Choroid plexus epithelial cell (primary cell): Measurements from ENCODE around the gene CD276.

ENCODE experiments used
- DNase-seq: peaks from one replicate; pipeline ENCODE4 v3.0.0-alpha.2; 2010; ENCODE audit warnings: low read depth
- H3K4me3 ChIP-seq: 2 replicates; pipeline ENCODE4 v1.5.1; 2011; ENCODE audit warnings: low read depth, mild to moderate bottlenecking, control low read depth, low read length, moderate library complexity
- TF ChIP-seq, protein P1 (sequence below): conservative IDR thresholded peaks from 2 replicates; pipeline ENCODE4 v1.5.1; 2011; ENCODE audit warnings: low read depth, mild to moderate bottlenecking, control low read depth, inconsistent platforms, low read length, moderate library complexity

The CD276 gene

DNA sequence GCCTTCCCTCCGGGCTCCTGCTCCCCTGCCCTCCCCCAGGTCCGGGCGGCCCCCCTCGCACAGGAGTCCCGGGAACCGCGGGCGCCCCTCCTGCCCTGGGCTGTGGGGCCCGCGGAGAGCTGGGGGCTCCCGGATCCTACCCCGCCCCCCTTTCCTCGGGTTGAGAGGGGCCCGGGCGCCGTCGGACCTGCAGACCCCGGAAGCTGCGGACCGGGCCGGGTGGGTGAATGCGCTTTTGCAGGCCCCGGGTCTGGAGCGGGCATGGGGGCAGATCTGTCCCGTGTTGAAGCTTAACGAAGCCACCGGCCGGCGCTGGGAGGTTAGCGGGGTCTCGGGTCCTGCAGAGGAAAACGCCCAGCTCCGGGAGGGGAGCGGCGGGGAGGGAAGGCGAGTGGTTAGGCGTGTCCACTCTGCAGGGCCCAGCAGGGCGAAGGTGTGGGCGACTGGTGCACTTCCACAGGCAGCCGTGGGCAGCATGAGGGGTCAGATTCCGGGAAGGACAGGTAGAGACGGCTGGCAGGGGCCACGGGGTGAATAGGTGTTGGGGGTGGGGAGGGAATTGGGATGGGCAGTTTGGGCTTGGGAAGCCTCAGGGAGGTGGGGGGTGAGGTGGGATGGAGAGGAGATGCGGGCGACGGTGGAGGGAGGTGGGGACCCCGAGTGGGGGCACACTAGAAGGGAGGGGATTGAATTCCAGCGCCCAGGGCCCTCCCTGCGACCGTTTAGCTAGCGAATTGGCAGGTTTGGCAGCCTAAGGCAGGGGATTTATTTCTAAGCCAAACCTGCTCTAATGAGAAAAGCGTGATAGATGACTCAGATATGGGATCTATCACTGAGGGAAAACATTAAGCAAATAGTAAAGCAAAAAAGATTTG lies 635 bp downstream of the CD276 start:
- TF ChIP-seq, protein P1, sequence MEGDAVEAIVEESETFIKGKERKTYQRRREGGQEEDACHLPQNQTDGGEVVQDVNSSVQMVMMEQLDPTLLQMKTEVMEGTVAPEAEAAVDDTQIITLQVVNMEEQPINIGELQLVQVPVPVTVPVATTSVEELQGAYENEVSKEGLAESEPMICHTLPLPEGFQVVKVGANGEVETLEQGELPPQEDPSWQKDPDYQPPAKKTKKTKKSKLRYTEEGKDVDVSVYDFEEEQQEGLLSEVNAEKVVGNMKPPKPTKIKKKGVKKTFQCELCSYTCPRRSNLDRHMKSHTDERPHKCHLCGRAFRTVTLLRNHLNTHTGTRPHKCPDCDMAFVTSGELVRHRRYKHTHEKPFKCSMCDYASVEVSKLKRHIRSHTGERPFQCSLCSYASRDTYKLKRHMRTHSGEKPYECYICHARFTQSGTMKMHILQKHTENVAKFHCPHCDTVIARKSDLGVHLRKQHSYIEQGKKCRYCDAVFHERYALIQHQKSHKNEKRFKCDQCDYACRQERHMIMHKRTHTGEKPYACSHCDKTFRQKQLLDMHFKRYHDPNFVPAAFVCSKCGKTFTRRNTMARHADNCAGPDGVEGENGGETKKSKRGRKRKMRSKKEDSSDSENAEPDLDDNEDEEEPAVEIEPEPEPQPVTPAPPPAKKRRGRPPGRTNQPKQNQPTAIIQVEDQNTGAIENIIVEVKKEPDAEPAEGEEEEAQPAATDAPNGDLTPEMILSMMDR: no peak
- DNase-seq: peak; percentile 66
- H3K4me3 ChIP-seq: peak overlapping the region; percentile 78

DNA sequence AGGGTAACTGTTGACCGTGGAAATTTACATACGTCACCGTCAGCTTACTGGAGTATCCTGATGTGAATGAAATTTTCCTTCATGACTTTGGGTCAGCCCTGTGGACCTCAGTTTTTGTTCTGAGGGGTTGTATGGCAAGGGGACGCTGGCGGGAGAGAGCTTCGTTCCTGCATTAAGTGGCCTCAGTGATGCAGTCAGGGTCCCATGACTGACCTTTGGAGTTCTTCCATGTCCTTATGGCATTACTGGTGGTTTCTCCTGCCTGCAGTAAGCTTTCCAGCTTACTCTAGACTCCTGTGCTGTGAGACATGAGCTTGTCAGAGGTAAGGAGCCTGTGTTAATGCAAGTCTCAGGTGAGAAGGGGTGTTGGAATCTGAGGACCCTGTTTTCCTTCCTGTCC lies 1.8 kb downstream of the CD276 start:
- H3K4me3 ChIP-seq: peak overlapping the region; percentile 78
- DNase-seq: peak; percentile 19
- TF ChIP-seq, protein P1: no peak

DNA sequence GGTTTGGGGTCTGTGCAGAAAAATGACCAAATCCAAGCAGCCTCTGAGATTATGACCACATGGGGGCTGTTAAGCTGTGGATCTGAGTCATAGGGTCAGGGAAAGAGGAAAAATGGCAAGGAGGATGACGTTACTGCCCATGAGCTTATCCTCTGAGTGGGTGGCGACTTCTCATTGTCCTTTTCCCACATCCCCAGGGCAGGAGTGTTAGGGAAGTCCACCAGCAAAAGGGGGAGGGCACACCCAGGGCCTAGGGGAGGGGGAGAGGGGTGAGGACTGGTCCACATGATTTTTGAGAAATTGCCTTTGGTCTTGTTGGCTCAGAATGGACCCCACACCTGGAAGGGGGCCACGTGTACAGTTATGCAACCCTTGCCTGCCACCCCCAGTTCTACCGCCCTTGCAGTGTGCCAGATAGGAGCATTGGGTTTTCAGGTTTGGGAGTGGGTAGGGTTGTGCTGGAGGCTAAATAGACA lies 2.6 kb downstream of the CD276 start:
- TF ChIP-seq, protein P1: no peak
- DNase-seq: peak; percentile 85
- H3K4me3 ChIP-seq: no peak overlapping the region

DNA sequence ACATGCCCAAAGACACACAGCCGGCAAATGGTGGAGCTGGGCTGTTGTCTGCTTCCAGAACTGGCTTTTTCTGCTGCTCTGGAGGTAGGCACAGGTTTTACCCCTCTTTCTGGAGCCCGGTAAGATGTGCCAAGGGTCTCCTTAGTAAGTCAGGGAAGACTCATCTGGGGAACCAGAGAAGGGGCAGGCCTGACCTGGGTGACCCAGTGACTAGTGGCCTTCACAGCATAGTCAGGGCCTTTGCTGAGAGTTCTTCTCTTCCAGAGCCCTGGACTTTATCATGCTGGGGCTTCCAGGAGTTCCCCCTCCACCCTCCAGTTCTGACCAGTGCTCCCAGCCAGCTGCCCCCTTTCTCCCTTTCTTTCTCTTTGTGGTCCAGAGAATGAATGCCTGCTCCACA lies 3.2 kb downstream of the CD276 start:
- no peak for DNase-seq
- TF ChIP-seq, protein P1: no peak
- no peak overlapping the region for H3K4me3 ChIP-seq

DNA sequence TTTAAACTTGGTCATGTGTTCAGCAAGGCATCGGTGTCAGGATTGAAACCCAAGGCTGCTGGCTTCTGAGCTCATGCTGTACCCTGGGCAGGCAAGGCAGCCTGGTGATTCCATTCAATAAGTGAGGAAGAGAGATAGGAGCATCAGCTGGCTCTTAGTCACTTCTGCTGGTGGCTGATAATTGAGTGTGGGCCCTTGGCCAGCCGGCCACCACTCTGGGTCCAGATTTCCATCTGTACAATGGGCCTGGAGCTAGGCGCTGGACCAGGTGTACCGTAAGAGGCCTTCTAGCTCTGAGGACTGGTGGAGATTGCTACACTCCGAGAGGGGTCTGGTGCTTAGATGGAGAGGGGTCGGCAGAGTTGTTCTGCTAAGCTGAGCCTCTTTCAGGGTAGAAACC lies 4.3 kb downstream of the CD276 start:
- no peak overlapping the region for H3K4me3 ChIP-seq
- TF ChIP-seq, protein P1: no peak
- DNase-seq: peak; percentile 35

DNA sequence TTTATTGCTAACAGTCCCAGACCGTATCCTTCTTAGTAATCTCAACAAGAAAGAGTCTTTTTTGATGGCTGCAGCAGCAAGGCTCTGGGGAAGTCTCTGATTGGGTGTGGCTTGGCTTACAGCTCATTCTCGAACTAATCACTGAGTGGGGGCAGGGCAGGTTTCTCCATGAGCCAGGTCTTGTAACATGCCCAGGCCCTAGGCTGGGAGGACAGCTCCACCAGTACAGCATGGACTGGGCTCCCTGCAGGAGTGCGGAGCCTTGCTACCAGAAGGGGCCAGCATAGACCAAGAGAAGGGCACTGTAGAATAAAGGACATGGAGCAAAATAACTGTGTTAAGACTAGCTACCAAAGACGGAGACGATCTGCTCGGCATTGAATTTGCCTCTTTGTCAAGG lies 7.2 kb downstream of the CD276 start:
- TF ChIP-seq, protein P1: peak; percentile 46
- DNase-seq: peak; percentile 84
- no peak overlapping the region for H3K4me3 ChIP-seq

DNA sequence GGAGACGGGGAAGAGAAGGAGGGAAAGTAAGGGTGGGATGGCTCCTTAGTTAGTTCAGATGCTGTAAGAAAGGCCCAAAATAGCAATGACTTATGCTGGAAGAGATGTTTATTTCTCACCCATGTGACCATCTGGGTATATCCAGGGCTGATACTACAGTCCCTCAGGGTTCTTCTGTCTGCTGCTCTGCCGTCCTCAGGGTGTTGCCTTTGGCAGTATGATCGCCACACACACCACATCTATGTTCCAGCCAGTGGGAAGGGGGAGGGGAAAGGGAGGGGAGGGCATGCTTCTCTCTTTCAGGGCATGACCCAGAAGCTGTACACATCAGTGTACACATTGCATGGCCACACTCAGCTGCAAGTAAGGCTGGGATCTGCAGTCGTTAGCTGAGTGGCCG lies 10.2 kb downstream of the CD276 start:
- H3K4me3 ChIP-seq: no peak overlapping the region
- DNase-seq: peak; percentile 65

More for the DNA sequence above, 10.2 kb downstream of the CD276 start:
- TF ChIP-seq, protein P1: no peak
